VCaP (cell line): Measurements from ENCODE around the gene CDC6.

Source experiments
- H3K27ac ChIP-seq: fragments of 450-650 bp; 2 replicates; pipeline ENCODE4 v1.5.1; 2017
- CTCF ChIP-seq: fragments of 450-650 bp; conservative IDR thresholded peaks from 2 replicates; pipeline ENCODE4 v1.5.1; 2017; ENCODE audit warnings: mild to moderate bottlenecking, moderate library complexity

The CDC6 gene

GRCh38 chr17:40322358-40323315 lies 35.0 kb downstream of the CDC6 start:
- TF ChIP-seq CTCF: no peak
- no peak overlapping the region for H3K27ac ChIP-seq

- no peak for TF ChIP-seq CTCF
- no peak overlapping the region for H3K27ac ChIP-seq
Measured at GRCh38 chr17:40323391-40324381, 36.0 kb downstream of the CDC6 start.

- no peak overlapping the region for H3K27ac ChIP-seq
- TF ChIP-seq CTCF: no peak
Measured at GRCh38 chr17:40325156-40326013, 37.7 kb downstream of the CDC6 start.

- no peak for TF ChIP-seq CTCF
- H3K27ac ChIP-seq: no peak overlapping the region
Measured at GRCh38 chr17:40326014-40326831, 38.5 kb downstream of the CDC6 start.

- TF ChIP-seq CTCF: no peak
- H3K27ac ChIP-seq: no peak overlapping the region
Measured at GRCh38 chr17:40326832-40327199, 39.1 kb downstream of the CDC6 start.

- no peak for TF ChIP-seq CTCF
- H3K27ac ChIP-seq: no peak overlapping the region
Measured at GRCh38 chr17:40327244-40327729, 39.6 kb downstream of the CDC6 start.
